ENCODE results near the gene PGF. TPM values are rescaled to one million over a fixed set of nuclear protein-coding genes. Genes with fewer than 3 reads are reported as not detected.
"Not testable (repeated sequence)": the region's sequence is repeated elsewhere in the genome, so short reads cannot be mapped to it uniquely, and the experiment has no call there.

PGF gene
- total RNA-seq, 2 experiments from 2014 or later: 0.21 TPM; not detected in 1

GRCh38 chr14:74936151-74936550, 19.2 kb downstream of the PGF start:
- ATAC-seq (no peak), DNase-seq (no peak)
- Mint-ChIP-seq H3K9me3 (ENCODE audit: insufficient read depth) (no peaks in the 10 kb centered on the region), H3K4me3 (no peak overlapping the region), H3K27ac (no peak overlapping the region), H3K36me3 (ENCODE audit: low read depth) (no peaks in the 10 kb centered on the region), H3K27me3 (ENCODE audit: low read depth) (peaks cover 8% of the 10 kb centered on the region), H3K4me1 (ENCODE audit: low read depth) (peaks cover 34% of the 10 kb centered on the region)
- ChIA-PET CTCF (interaction anchor here (1.2 to 1.4 kb wide), 2 partner anchors 10 to 152 kb away, joined by 4 to 7 read pairs; no protein-coding TSS in a partner anchor), POLR2A (no interaction called here)

DNA sequence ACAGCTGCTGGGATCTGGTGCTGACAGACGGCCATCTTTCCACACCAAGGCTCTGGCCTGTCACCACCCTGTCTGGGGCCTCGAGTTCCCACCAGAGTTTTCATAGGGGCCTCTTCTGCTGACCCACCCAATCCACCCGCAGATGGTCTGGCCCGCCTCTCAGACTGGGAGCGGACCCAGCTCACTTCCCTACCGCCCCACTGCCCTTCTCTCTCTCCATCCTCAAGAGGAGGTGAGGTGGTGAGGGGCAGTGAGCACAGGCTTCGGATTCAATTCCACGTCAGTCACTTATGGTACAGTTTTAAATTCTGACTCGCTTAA, 20.1 kb downstream of the PGF start:
- H3K27ac Mint-ChIP-seq: no peak overlapping the region
- no peaks in the 10 kb centered on the region for H3K36me3 Mint-ChIP-seq (ENCODE audit: low read depth)
- no peak for DNase-seq
- H3K4me3 Mint-ChIP-seq: no peak overlapping the region
- ChIA-PET POLR2A (no interaction called here), CTCF (interaction anchor here (0.9 to 1.1 kb wide), 2 partner anchors 29 to 153 kb away, joined by 3 read pairs; no protein-coding TSS in a partner anchor)
- peaks cover 28% of the 10 kb centered on the region for H3K4me1 Mint-ChIP-seq (ENCODE audit: low read depth)
- ATAC-seq: no peak
- peaks cover 10% of the 10 kb centered on the region for H3K27me3 Mint-ChIP-seq (ENCODE audit: low read depth)
- H3K9me3 Mint-ChIP-seq (ENCODE audit: insufficient read depth): no peaks in the 10 kb centered on the region

- Mint-ChIP-seq H3K36me3 (ENCODE audit: low read depth) (no peaks in the 10 kb centered on the region), H3K4me1 (ENCODE audit: low read depth) (peaks cover 22% of the 10 kb centered on the region), H3K9me3 (ENCODE audit: insufficient read depth) (no peaks in the 10 kb centered on the region), H3K4me3 (no peak overlapping the region), H3K27ac (no peak overlapping the region), H3K27me3 (ENCODE audit: low read depth) (peaks cover 10% of the 10 kb centered on the region)
- DNase-seq (no peak), ATAC-seq (no peak)
- CTCF ChIA-PET: interaction anchor here (0.9 to 1.4 kb wide), 3 partner anchors 29 to 153 kb away, joined by 3 to 5 read pairs (median 3); no protein-coding TSS in a partner anchor
- POLR2A ChIA-PET: no interaction called here
Observed at GRCh38 chr14:74934476-74935359, 20.7 kb downstream of the PGF start.

DNA sequence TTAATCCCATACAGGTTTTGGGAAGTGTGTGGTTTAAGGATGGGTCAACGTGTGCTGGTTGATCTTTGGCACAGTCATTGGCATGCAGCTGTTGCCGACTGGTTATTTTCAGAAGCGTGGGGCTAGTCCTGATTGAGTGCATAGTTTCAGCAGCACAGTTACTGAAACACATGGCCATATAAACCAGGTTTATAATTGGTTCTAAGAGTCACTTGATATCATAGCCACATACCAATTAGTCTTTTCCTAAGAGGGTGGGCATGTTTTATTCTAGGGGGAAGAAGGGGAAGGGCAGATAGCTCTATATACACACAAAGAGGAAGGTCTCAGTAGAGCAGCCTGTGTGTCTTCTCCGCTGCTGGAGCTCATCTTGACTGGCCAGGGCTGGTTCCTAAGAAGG, 21.4 kb downstream of the PGF start:
- Mint-ChIP-seq H3K4me3 (no peak overlapping the region), H3K9me3 (ENCODE audit: insufficient read depth) (no peaks in the 10 kb centered on the region), H3K27me3 (ENCODE audit: low read depth) (peaks cover 10% of the 10 kb centered on the region), H3K4me1 (ENCODE audit: low read depth) (peaks cover 25% of the 10 kb centered on the region), H3K36me3 (ENCODE audit: low read depth) (no peaks in the 10 kb centered on the region), H3K27ac (no peak overlapping the region)
- ChIA-PET POLR2A (interaction anchor here (0.6 kb wide), 1 partner anchor 7 kb away, joined by 3 read pairs; no protein-coding TSS in a partner anchor), CTCF (interaction anchor here (1.4 kb wide), 1 partner anchor 73 kb away, joined by 5 read pairs; no protein-coding TSS in a partner anchor)
- ATAC-seq: no peak
- DNase-seq: no peak

- ATAC-seq; H3K36me3 Mint-ChIP-seq (ENCODE audit: low read depth); H3K9me3 Mint-ChIP-seq (ENCODE audit: insufficient read depth); H3K4me3 Mint-ChIP-seq; DNase-seq; POLR2A ChIA-PET; H3K27ac Mint-ChIP-seq: not testable (repeated sequence)
- CTCF ChIA-PET: interaction anchor here (2.0 kb wide), 1 partner anchor 13 kb away, joined by 8 read pairs; no protein-coding TSS in a partner anchor
- H3K27me3 Mint-ChIP-seq (ENCODE audit: low read depth): peaks cover 10% of the 10 kb centered on the region
- peaks cover 23% of the 10 kb centered on the region for H3K4me1 Mint-ChIP-seq (ENCODE audit: low read depth)
Observed at GRCh38 chr14:74932936-74933335, 22.5 kb downstream of the PGF start.

GRCh38 chr14:74932401-74932901, 22.9 kb downstream of the PGF start:
- ChIA-PET CTCF (interaction anchor here (2.0 kb wide), 1 partner anchor 13 kb away, joined by 8 read pairs; no protein-coding TSS in a partner anchor), POLR2A (no interaction called here)
- DNase-seq (no peak), ATAC-seq (no peak)
- Mint-ChIP-seq H3K4me1 (ENCODE audit: low read depth) (peaks cover 19% of the 10 kb centered on the region), H3K27me3 (ENCODE audit: low read depth) (peaks cover 14% of the 10 kb centered on the region), H3K9me3 (ENCODE audit: insufficient read depth) (no peaks in the 10 kb centered on the region), H3K36me3 (ENCODE audit: low read depth) (no peaks in the 10 kb centered on the region), H3K27ac (peak overlapping the region; percentile 6), H3K4me3 (no peak overlapping the region)

- POLR2A ChIA-PET; H3K27ac Mint-ChIP-seq; H3K36me3 Mint-ChIP-seq (ENCODE audit: low read depth); H3K9me3 Mint-ChIP-seq (ENCODE audit: insufficient read depth); H3K4me3 Mint-ChIP-seq; ATAC-seq; DNase-seq: not testable (repeated sequence)
- Mint-ChIP-seq H3K4me1 (ENCODE audit: low read depth) (peaks cover 12% of the 10 kb centered on the region), H3K27me3 (ENCODE audit: low read depth) (peaks cover 14% of the 10 kb centered on the region)
- CTCF ChIA-PET: interaction anchor here (1.2 to 2.0 kb wide), 2 partner anchors 14 to 26 kb away, joined by 4 to 8 read pairs; no protein-coding TSS in a partner anchor
Observed at GRCh38 chr14:74931744-74932143, 23.7 kb downstream of the PGF start.

GRCh38 chr14:74929242-74929641, 26.2 kb downstream of the PGF start:
- H3K27me3 Mint-ChIP-seq (ENCODE audit: low read depth): peaks cover 26% of the 10 kb centered on the region
- ATAC-seq: no peak
- H3K36me3 Mint-ChIP-seq (ENCODE audit: low read depth): no peaks in the 10 kb centered on the region
- no peak for DNase-seq
- POLR2A ChIA-PET: interaction anchor here (0.7 kb wide), 1 partner anchor 49 kb away, joined by 3 read pairs; no protein-coding TSS in a partner anchor
- no peak overlapping the region for H3K27ac Mint-ChIP-seq
- H3K9me3 Mint-ChIP-seq (ENCODE audit: insufficient read depth): no peaks in the 10 kb centered on the region
- peaks cover 11% of the 10 kb centered on the region for H3K4me1 Mint-ChIP-seq (ENCODE audit: low read depth)
- no peak overlapping the region for H3K4me3 Mint-ChIP-seq
- CTCF ChIA-PET: interaction anchor here (0.9 to 1.4 kb wide), 5 partner anchors 12 to 134 kb away, joined by 3 to 5 read pairs (median 3); partner anchors contain the start of gene ACYP1

GRCh38 chr14:74927225-74927624, 28.2 kb downstream of the PGF start:
- Mint-ChIP-seq H3K27ac (no peak overlapping the region), H3K4me1 (ENCODE audit: low read depth) (peaks cover 15% of the 10 kb centered on the region), H3K27me3 (ENCODE audit: low read depth) (peaks cover 25% of the 10 kb centered on the region), H3K9me3 (ENCODE audit: insufficient read depth) (no peaks in the 10 kb centered on the region), H3K4me3 (no peak overlapping the region), H3K36me3 (ENCODE audit: low read depth) (no peaks in the 10 kb centered on the region)
- ATAC-seq: no peak
- ChIA-PET CTCF (no interaction called here), POLR2A (no interaction called here)
- DNase-seq: no peak

DNA sequence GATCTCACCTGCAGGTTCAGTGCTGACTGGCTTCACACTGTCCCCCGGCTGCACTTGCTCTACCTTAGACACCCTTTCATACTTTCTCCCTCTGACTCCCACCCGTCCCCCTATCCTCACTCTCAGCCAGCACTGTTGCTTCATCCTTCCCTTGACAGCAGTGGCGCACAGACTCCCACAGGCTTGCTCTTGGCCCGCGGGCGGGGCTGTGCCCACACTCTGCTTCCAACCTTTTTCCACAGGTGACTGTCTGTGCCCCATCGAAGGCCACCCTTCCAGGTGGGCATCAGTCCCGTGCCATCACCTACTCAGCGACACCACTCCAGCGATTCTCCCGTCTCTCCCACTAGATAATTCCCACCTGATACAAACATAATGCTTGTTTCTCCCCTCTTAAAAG, 31.3 kb downstream of the PGF start:
- POLR2A ChIA-PET: no interaction called here
- CTCF ChIA-PET: interaction anchor here (2.0 kb wide), 1 partner anchor 63 kb away, joined by 19 read pairs; no protein-coding TSS in a partner anchor
- H3K4me3 Mint-ChIP-seq: no peak overlapping the region
- H3K9me3 Mint-ChIP-seq (ENCODE audit: insufficient read depth): no peaks in the 10 kb centered on the region
- H3K4me1 Mint-ChIP-seq (ENCODE audit: low read depth): peaks cover 11% of the 10 kb centered on the region
- H3K27ac Mint-ChIP-seq: no peak overlapping the region
- H3K36me3 Mint-ChIP-seq (ENCODE audit: low read depth): no peaks in the 10 kb centered on the region
- ATAC-seq (no peak), DNase-seq (no peak)
- peaks cover 19% of the 10 kb centered on the region for H3K27me3 Mint-ChIP-seq (ENCODE audit: low read depth)

GRCh38 chr14:74922752-74923401, 32.5 kb downstream of the PGF start, which contains the start of gene RPS6KL1:
RPS6KL1 (minus strand) TSS chr14:74923260; CDS start chr14:74921541, 1,719 bp downstream.
- DNase-seq: peak; percentile 85
- H3K4me1 Mint-ChIP-seq (ENCODE audit: low read depth): peaks cover 10% of the 10 kb centered on the region
- ATAC-seq: peak; percentile 99
- H3K27ac Mint-ChIP-seq: peak within 1 kb of the TSS; percentile 27
- peaks cover 19% of the 10 kb centered on the region for H3K27me3 Mint-ChIP-seq (ENCODE audit: low read depth)
- H3K9me3 Mint-ChIP-seq (ENCODE audit: insufficient read depth): no peaks in the 10 kb centered on the region
- H3K4me3 Mint-ChIP-seq: peak within 1 kb of the TSS; percentile 58
- POLR2A ChIA-PET: interaction anchor here (1.1 kb wide), 1 partner anchor 19 kb away, joined by 3 read pairs; no protein-coding TSS in a partner anchor
- no peaks in the 10 kb centered on the region for H3K36me3 Mint-ChIP-seq (ENCODE audit: low read depth)
- CTCF ChIA-PET: interaction anchor here (0.6 to 2.0 kb wide), 7 partner anchors 11 to 204 kb away, joined by 3 to 19 read pairs (median 4); partner anchors contain the start of gene NEK9

All from activated CD8-positive, alpha-beta T cell treated with anti-CD3 and anti-CD28 coated beads, Interleukin-2, amount 10 ng/mL, durations not matched to agents 7 days and 5 days (primary cell).